Neural cell (in vitro differentiated cells): ENCODE measurements around the gene BMPR1B.

Experiments used
- MXI1 ChIP-seq: fragments of 450-650 bp; conservative IDR thresholded peaks from 2 replicates; pipeline ENCODE4 v1.6.1; 2014; ENCODE audit warnings: antibody characterized with exemption, mild to moderate bottlenecking; ENCODE audit not compliant: poor library complexity, severe bottlenecking
- POLR2AphosphoS5 ChIP-seq: IDR thresholded peaks from 2 replicates; pipeline ENCODE4 v1.6.1; 2012
- RAD21 ChIP-seq: fragments of 450-650 bp; conservative IDR thresholded peaks from 2 replicates; pipeline ENCODE4 v1.6.1; 2014; ENCODE audit warnings: antibody characterized with exemption, mild to moderate bottlenecking, moderate library complexity
- REST ChIP-seq: IDR thresholded peaks from 2 replicates; pipeline ENCODE4 v1.6.1; 2012; ENCODE audit warnings: borderline replicate concordance
- TF ChIP-seq, protein P1 (sequence below): fragments of 450-650 bp; IDR thresholded peaks from 2 replicates; pipeline ENCODE4 v1.5.1; 2014; ENCODE audit warnings: antibody characterized with exemption, mild to moderate bottlenecking, moderate library complexity; ENCODE audit not compliant: poor library complexity, severe bottlenecking

DNA sequence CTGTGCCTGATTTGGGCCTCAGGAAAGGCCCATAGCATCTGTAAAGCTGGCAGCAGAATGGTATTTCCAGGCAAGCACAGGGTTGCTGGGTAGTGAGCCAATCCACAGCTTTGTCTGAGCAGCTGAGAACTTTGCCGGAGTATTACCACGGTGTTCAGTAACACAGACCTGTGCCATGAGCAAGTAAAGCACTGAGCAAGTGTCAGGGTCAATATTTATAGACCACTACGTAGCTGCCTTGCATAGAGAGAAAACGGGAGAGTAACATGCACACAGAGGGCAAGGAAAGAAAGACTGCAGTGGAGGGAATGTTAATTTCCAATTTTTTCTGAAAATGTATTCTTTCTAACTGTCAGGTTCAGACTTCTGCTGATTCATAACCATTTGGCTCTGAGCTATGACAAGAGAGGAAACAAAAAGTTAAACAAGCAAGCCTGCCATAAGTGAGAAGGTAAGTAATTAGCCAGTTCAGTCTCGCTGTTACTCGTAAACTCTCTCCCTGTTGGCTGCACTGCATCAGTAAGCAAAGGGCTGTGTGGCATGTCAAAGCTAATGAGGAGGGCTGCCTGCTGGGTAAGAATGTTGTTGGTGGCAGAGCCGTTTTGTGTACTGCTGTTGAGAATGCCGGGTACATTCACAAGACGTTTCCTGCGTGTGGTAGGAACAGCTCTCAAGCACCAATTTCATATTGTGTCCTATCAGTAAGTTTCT lies 238.1 kb downstream of the BMPR1B start:
- TF ChIP-seq, protein P1, sequence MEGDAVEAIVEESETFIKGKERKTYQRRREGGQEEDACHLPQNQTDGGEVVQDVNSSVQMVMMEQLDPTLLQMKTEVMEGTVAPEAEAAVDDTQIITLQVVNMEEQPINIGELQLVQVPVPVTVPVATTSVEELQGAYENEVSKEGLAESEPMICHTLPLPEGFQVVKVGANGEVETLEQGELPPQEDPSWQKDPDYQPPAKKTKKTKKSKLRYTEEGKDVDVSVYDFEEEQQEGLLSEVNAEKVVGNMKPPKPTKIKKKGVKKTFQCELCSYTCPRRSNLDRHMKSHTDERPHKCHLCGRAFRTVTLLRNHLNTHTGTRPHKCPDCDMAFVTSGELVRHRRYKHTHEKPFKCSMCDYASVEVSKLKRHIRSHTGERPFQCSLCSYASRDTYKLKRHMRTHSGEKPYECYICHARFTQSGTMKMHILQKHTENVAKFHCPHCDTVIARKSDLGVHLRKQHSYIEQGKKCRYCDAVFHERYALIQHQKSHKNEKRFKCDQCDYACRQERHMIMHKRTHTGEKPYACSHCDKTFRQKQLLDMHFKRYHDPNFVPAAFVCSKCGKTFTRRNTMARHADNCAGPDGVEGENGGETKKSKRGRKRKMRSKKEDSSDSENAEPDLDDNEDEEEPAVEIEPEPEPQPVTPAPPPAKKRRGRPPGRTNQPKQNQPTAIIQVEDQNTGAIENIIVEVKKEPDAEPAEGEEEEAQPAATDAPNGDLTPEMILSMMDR = no peak
- TF ChIP-seq POLR2AphosphoS5 (no peak), MXI1 (no peak), RAD21 (no peak), REST (no peak)
